Ovary (tissue), 9 donors: ENCODE data around the gene KRT73. TPM values are rescaled to one million over a fixed set of nuclear protein-coding genes. Genes with fewer than 3 reads are reported as not detected.

ENCODE experiments used
- DNase-seq, 5 donors: peaks; one replicate each; pipeline ENCODE4 v3.0.0-alpha.2; 2019 to 2020
- H3K27ac ChIP-seq, 2 donors: fragments of 200-600 bp; one replicate each; pipeline versions ENCODE4 v1.5.1 to v1.8.0; 2019 to 2022
- H3K27me3 ChIP-seq: fragments of 200-600 bp; one replicate; pipeline ENCODE4 v1.8.0; 2022
- H3K36me3 ChIP-seq: fragments of 200-600 bp; sonication (generic); one replicate; pipeline ENCODE4 v1.5.1; 2019
- H3K4me1 ChIP-seq: one replicate; pipeline ENCODE4 v1.8.1; 2013; ENCODE audit warnings: mild to moderate bottlenecking, moderate library complexity; ENCODE audit not compliant: insufficient read depth
- H3K4me3 ChIP-seq: fragments of 200-600 bp; sonication (generic); one replicate; pipeline ENCODE4 v1.5.1; 2017
- H3K9me3 ChIP-seq, 2 donors: fragments of 200-600 bp in 1 of 2; sonication (generic) in 1 of 2; one replicate each; pipeline versions ENCODE4 v1.5.1 to v1.8.1; 2013 to 2019; ENCODE audit warnings: mild to moderate bottlenecking in 1 of 2, moderate library complexity in 1 of 2
- CTCF ChIP-seq, 3 donors: fragments of 450-650 bp in 2 of 3; fragments of 200-600 bp in 1 of 3; IDR thresholded peaks; one replicate each; pipeline versions ENCODE4 v1.5.1 to v1.8.0; 2016 to 2022; ENCODE audit warnings: antibody characterized with exemption in 3 of 3, mild to moderate bottlenecking in 1 of 3
- EP300 ChIP-seq: sonication (generic); formaldehyde crosslinking; IDR thresholded peaks from one replicate; pipeline ENCODE4 v1.6.1; 2017; ENCODE audit warnings: antibody characterized with exemption
- POLR2A ChIP-seq: fragments of 450-650 bp; IDR thresholded peaks from one replicate; pipeline ENCODE4 v1.6.1; 2017; ENCODE audit warnings: antibody characterized with exemption, mild to moderate bottlenecking, moderate library complexity
- WGBS, 3 donors: extraction: QIAGEN DNeasy Blood & Tissue Kit in 1 of 3; methylation state at CpG; one replicate each; pipeline versions ENCODE4 v1.1.5 to v1.1.7; 2013 to 2017; 5-methylcytosine and 5-hydroxymethylcytosine counted together
- intact Hi-C, 4 donors: fragments of 100-400 bp; cut with DNase I; formaldehyde crosslinking; loops; one replicate each; pipeline versions ENCODE4 v1.11.0 to v1.15.1; 2022 to 2023
- polyA plus RNA-seq, 2 donors: library from polyadenylated mRNA; stranded (reverse); fragments of 200-250 nt in 1 of 2; fragments of 350-450 nt in 1 of 2; fragmentation: Illumina TruSeq in 1 of 2; extraction: RNeasy Lipid Tissue Mini Kit (QIAGEN cat#74804) in 1 of 2; gene quantifications; one replicate each; pipeline ENCODE4 v1.2.3, GENCODE V29; 2013 to 2014
- total RNA-seq, 7 donors: library from RNA; depleted of rRNA in 2 of 7; stranded (reverse); fragments of >200 nt in 2 of 7; fragmentation: NEBNext Ultra II Directional in 3 of 7; extraction: Animal tissue kit (Norgen Biotek cat#: 25700) in 3 of 7; gene quantifications; one replicate each; pipeline versions ENCODE4 v1.1.0 to v1.2.4, GENCODE V29; 2016 to 2023
- donor health status: DM: no; HTN: no; CAD: no; lungs with moderate emphysema.
- donor health status: DM: no; HTN: no; CAD: no.
- donor health status: Bipolar disorder and iron deficiency.
- donor health status: DM: yes; HTN: yes; CAD: no.
- donor health status: DM: no; HTN: no; CAD: no.
- donor health status: DM: yes; HTN: yes; CAD: no.

KRT73 gene
- total and polyA plus RNA-seq, 9 donors, result not detected

GRCh38 chr12:52634266-52635056 lies 16.1 kb upstream of the KRT73 start:
- Histone ChIP-seq H3K9me3 (no peaks in the 10 kb centered on the region), H3K4me1 (no peaks in the 10 kb centered on the region), H3K27me3 (no peaks in the 10 kb centered on the region), H3K27ac (no peak overlapping the region), H3K36me3 (no peaks in the 10 kb centered on the region), H3K4me3 (no peak overlapping the region)
- intact Hi-C loops, result no loop called here
- DNase-seq, result no peak
- whole genome bisulfite sequencing, 3 donors, result 39 to 60% (median 52%) methylated on average over 7 of the region's 7 CpGs
- TF ChIP-seq EP300, result no peak
- TF ChIP-seq POLR2A, result no peak
- no peak for TF ChIP-seq CTCF (IDR thresholded peaks at IDR 0.05)

- no peak for DNase-seq
These were observed 15.0 kb upstream of the KRT73 start for GRCh38 chr12:52633383-52633782.

GRCh38 chr12:52632656-52633055 lies 14.3 kb upstream of the KRT73 start:
- Histone ChIP-seq H3K9me3 (no peaks in the 10 kb centered on the region), H3K27ac (no peak overlapping the region), H3K27me3 (no peaks in the 10 kb centered on the region), H3K36me3 (no peaks in the 10 kb centered on the region), H3K4me3 (no peak overlapping the region), H3K4me1 (no peaks in the 10 kb centered on the region)
- WGBS, 3 donors, result 65 to 79% (median 69%) methylated on average over 4 of the region's 4 CpGs
- intact Hi-C loops, result no loop called here
- DNase-seq, result no peak
- no peak for TF ChIP-seq EP300
- no peak for TF ChIP-seq POLR2A
- no peak for TF ChIP-seq CTCF (IDR thresholded peaks at IDR 0.05)

More at GRCh38 chr12:52633383-52633782, 15.0 kb upstream of the KRT73 start:
- Histone ChIP-seq H3K27ac (no peak overlapping the region), H3K27me3 (no peaks in the 10 kb centered on the region), H3K9me3 (no peaks in the 10 kb centered on the region), H3K4me3 (no peak overlapping the region), H3K4me1 (no peaks in the 10 kb centered on the region), H3K36me3 (no peaks in the 10 kb centered on the region)
- no peak for TF ChIP-seq POLR2A
- TF ChIP-seq CTCF (IDR thresholded peaks at IDR 0.05), result no peak
- TF ChIP-seq EP300, result no peak
- WGBS, 3 donors, result 50 to 72% (median 59%) methylated on average over 4 of the region's 4 CpGs
- intact Hi-C loops, result no loop called here

GRCh38 chr12:52631676-52632459 lies 13.5 kb upstream of the KRT73 start:
- DNase-seq, result no peak
- 64 to 76% (median 75%) methylated on average over 6 of the region's 6 CpGs for whole genome bisulfite sequencing, 3 donors
- no peak for TF ChIP-seq POLR2A
- TF ChIP-seq EP300, result no peak
- TF ChIP-seq CTCF (IDR thresholded peaks at IDR 0.05), result no peak
- Histone ChIP-seq H3K4me3 (no peak overlapping the region), H3K36me3 (no peaks in the 10 kb centered on the region), H3K9me3 (no peaks in the 10 kb centered on the region), H3K27me3 (no peaks in the 10 kb centered on the region), H3K4me1 (no peaks in the 10 kb centered on the region), H3K27ac (no peak overlapping the region)
- intact Hi-C loops, result no loop called here
